Stimulated activated CD8-positive, alpha-beta memory T cell treated with anti-CD3 and anti-CD28 coated beads, Interleukin-4, amount 100 ng/mL, for 1 hour (primary cell): ENCODE data around the gene ANKHD1.
A peak's percentile ranks its signal among the peaks of the same experiment; 100 is the strongest.

ENCODE experiments used
- DNase-seq, 2 donors: peaks; one replicate each; pipeline ENCODE4 v3.0.0-alpha.2; 2020; ENCODE audit warnings: low read depth in 2 of 2, low spot score in 1 of 2

The ANKHD1 gene

GRCh38 chr5:140557965-140558364, 156.3 kb downstream of the ANKHD1 start:
- no peak for DNase-seq

DNA sequence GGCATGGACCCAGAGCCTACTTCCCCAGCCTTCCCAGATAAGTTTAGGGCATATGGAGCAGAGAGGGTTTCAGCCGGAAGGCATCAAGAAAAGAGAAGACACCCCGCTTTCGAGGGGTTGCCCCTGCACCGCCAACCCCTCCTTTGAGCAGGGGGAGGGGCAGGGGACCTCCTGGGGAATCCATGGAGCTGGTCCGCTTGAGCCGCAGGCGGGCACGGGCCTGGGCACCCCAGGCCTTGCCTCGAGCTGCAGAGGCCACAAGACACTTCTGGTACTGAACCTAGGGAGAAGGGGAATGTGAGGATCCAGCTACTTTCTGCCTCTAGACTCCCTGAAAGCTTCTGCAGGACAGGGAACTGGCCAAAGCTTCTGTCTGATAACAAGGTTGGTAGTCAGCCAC, 156.9 kb downstream of the ANKHD1 start:
- no peak for DNase-seq

DNA sequence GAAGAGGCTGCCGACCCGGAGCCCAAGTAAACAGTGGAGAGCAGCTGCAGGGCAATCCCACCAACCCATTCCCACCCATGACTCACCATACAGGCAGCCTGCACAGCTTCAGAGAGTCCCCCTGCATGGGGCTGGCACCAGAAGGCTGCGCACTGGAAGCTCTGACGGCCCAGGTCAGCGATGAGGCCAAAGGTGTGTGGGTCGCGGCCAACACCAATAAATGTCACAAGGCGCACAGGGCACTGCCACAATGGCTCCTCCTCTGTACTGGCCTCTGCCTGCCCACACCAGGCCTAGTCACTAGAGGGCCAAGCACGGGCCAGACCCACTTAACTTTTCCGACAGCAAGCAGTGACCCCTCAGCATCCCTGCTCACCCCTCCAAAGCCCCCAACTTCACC, 158.6 kb downstream of the ANKHD1 start:
- DNase-seq = no peak

DNA sequence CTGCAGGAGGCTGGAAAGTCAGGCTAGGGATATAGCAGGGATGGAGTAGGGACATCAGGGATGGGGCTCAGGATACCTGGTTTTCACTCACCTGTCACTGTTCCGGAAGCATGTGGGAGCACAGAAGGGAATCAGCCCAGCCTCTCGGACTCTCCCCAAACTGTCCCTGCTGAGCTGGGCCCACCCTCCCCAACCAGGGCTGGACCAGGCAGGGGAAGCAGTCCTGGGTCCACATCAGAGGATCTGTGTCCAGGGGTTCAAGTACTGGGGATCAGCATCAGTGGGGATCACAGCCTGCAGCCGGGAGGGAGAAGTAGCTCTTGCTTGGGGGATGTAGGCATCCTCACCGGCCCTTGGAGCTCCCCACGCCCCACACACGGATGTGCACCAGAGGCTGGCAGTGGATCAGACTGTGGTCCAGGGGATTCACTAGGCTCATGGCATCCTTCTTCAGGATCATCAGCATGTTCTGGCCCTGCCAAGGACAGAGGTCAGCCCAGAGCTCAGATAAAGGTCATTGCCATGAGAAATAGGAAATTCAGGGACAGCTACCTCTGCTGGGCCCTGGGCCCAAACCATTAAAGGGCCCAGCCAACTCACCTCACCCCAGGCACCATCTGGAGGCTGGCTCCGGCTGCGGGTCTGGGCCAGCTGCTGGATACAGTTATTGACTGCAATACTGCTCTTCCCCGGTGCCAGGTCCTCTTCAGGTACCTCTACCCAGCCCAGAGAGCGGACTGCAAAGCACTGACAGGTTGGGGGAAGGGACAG, 160.3 kb downstream of the ANKHD1 start:
- DNase-seq = no peak

GRCh38 chr5:140563596-140563995, 162.0 kb downstream of the ANKHD1 start:
- no peak for DNase-seq

- peak; percentile 90 to 93 for DNase-seq
Measured at GRCh38 chr5:140564196-140565023, 162.8 kb downstream of the ANKHD1 start, which contains the start of the genes APBB3 and SLC35A4. TSS of gene APBB3 (minus strand) at chr5:140564598. CDS start at chr5:140564245, 353 bp downstream. TSS of gene SLC35A4 (plus strand) at chr5:140564828. CDS start at chr5:140567170, 2,342 bp downstream.

DNA sequence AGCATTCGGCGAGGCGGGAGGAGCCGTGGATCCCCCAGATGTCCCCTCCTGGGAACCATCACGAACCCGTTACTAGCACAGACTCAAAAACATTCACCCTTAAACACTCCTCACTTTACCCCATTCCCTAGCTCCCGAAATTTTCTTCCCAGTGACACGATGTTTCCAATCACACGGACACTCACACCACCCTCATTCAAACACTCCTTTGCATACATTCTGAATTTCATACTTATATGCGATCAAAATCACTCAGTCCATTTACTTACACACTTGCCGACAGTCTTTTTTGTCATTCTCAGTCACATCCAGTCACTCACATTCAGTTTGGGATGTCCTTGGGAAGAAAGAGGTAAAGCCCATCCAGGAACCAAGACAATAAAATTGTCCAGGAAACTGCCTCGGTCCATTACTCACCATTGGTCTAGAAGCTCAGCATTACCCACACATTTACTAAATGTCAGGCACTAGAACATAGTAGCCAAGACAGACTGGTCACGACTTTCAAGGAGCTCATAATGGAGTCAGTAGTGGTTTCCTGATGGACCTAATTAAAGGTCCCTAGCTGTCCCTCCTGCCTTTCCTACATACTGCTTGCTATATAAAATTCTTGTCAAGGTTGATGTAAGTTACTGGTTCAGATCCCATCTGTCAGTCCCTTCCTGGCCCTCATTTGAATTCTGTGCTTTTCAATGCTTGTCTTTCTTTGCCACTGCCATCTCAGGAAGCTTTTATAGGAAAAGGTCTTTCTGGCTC, 163.6 kb downstream of the ANKHD1 start:
- DNase-seq = no peak

DNA sequence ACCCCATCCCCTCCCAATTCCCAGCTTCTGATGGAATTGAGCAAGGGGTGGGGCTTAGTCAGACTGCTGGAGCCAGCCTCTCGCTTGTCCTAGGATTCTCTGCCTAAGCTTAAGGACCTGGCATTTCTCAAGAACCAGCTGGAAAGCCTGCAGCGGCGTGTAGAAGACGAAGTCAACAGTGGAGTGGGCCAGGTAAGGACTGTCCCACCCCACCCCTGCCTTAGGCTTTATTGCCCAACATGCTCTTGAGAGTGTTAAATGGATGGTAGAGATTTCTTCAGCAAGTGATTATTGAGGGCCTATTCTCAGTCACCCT, 164.1 kb downstream of the ANKHD1 start:
- DNase-seq = no peak

DNA sequence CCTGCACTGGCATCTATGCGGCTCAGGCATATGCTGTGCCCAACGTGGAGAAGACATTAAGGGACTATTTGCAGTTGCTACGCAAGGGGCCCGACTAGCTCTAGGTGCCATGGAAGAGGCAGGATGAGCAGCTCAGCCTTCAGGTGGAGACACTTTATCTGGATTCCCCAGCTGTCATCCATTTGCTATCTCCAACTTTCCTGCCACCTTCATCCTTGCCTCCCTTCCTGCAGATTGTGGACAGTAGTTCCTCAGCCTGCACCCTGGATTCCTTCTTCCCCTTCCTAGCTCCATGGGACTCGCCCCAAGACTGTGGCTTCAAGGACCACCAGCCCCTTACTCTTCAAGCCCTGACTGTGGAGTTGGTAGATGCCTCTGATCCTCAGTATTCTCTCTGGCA, 165.0 kb downstream of the ANKHD1 start:
- DNase-seq = no peak

DNA sequence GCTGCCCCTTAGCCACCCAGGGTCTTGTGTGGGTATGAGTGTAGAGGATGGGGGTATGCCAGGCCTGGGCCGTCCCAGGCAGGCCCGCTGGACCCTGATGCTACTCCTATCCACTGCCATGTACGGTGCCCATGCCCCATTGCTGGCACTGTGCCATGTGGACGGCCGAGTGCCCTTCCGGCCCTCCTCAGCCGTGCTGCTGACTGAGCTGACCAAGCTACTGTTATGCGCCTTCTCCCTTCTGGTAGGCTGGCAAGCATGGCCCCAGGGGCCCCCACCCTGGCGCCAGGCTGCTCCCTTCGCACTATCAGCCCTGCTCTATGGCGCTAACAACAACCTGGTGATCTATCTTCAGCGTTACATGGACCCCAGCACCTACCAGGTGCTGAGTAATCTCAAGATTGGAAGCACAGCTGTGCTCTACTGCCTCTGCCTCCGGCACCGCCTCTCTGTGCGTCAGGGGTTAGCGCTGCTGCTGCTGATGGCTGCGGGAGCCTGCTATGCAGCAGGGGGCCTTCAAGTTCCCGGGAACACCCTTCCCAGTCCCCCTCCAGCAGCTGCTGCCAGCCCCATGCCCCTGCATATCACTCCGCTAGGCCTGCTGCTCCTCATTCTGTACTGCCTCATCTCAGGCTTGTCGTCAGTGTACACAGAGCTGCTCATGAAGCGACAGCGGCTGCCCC, 165.6 kb downstream of the ANKHD1 start:
- no peak for DNase-seq

GRCh38 chr5:140567871-140568270, 166.2 kb downstream of the ANKHD1 start:
- DNase-seq = no peak

DNA sequence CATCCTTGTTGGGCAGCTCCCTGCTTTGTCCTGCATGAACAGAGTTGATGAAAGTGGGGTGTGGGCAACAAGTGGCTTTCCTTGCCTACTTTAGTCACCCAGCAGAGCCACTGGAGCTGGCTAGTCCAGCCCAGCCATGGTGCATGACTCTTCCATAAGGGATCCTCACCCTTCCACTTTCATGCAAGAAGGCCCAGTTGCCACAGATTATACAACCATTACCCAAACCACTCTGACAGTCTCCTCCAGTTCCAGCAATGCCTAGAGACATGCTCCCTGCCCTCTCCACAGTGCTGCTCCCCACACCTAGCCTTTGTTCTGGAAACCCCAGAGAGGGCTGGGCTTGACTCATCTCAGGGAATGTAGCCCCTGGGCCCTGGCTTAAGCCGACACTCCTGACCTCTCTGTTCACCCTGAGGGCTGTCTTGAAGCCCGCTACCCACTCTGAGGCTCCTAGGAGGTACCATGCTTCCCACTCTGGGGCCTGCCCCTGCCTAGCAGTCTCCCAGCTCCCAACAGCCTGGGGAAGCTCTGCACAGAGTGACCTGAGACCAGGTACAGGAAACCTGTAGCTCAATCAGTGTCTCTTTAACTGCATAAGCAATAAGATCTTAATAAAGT, 166.9 kb downstream of the ANKHD1 start:
- no peak for DNase-seq

DNA sequence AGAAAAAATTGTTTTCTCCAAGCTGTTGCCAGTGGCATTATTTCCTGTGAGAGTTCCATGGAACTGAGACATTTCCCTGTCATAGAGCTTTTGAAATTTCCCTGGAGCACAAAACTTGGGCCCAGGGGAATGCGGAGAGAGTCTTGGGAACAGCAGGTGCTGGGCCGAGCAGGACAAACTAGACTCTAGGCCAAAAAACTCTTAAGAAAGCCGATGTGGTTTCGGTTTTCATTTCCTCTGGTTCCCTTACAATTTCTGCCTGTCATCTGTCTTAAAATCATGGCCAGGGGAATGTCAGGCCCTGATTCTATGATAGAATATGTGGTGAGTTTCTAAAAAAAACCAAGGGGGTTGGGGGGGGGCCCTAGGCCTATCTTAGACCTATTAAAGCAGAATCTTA, 167.6 kb downstream of the ANKHD1 start:
- DNase-seq = no peak

DNA sequence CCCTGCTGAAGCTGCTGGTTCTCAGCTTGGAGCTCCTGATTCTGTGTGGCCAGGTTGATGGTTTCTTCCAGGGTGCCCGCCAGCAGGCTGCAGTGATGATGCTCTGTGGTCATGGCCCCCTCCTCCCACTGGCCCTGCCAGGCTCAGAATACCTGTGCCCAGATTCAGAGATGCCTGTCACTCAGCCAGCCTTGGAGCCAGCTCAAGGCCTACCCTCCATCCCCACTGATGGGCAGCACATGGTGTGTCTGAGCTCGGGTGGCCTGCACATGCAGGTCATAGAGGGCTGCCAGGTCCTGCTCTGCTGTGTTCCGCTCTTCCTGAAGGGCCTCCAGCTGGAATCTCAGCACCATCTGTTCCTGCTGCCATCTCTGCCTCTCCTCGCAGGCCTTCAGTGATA, 168.4 kb downstream of the ANKHD1 start:
- DNase-seq = no peak

GRCh38 chr5:140570488-140570887, 168.9 kb downstream of the ANKHD1 start:
- DNase-seq = no peak

- no peak for DNase-seq
Measured at GRCh38 chr5:140571105-140571504, 169.5 kb downstream of the ANKHD1 start.

GRCh38 chr5:140573683-140574082, 172.1 kb downstream of the ANKHD1 start:
- no peak for DNase-seq

DNA sequence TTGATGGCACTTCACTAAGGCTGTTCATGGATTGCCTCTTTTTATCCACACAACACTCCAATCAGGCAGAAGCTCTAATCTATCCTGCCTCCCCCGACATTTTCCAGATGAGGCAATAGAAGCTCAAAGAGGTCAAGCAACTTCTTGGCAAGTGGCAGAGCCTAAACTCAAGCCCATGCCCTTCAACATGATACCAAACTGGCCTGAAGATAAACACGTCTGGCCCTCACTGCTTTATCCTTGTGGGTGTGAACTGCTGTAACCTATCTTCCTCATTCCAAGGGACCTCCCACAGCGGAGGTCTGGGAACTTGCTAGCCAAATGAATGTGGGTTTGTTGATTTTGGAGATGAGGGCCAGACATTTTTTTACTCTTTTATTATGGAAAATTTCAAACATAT, 172.5 kb downstream of the ANKHD1 start:
- DNase-seq = no peak

DNA sequence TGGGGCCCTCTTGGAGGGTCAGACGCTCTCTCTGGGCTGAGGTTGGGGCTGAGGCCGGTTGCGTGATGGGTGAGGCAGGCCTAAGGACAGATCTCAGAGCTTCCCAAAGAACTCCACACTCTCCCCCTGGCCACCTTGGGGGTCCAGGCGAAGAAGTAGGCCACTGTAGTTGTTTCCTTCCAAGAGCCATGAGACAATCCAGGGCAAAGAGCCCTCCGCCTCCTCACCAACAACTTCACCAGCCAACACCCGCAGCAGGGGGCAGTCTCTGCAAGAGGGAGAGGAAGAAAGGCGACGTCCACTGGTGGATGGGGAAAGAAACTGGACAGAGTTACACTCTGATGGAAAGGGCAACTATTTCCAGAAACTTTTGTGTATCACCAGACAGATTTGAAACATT, 173.7 kb downstream of the ANKHD1 start:
- no peak for DNase-seq

DNA sequence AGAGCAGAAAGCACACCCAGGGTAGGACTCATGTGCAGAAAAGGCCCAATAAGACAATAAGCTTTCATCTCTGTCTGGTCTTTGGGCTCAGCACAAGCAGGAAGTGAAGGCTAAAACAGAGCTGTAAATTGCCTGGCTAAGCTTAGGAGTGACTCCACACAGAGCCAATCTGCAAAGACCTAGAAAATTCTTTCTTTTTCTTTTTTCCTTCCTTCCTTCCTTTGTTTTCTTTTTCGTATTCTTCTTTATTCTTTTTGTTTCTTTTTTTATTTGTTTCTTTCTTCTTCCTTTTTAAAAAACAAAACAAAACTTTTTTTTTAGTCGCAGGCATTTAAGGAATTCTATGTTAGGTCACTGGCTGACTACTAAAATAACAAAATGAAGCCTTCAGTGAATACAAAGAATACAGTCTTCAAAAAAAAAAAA, 175.2 kb downstream of the ANKHD1 start:
- no peak for DNase-seq
